A673 (cell line): ENCODE measurements around the gene GALNT9.

Source experiments
- EZH2 ChIP-seq: fragments of 200-600 bp; sonication (generic); IDR thresholded peaks from 2 replicates; pipeline ENCODE4 v1.6.1; 2017; ENCODE audit warnings: borderline replicate concordance, low read depth, mild to moderate bottlenecking, mixed read lengths, antibody characterized with exemption, low read length; ENCODE audit not compliant: poor library complexity, severe bottlenecking
- TF ChIP-seq, protein P1 (sequence below): fragments of 300-800, 200-600 bp; sonication (generic); conservative IDR thresholded peaks from 2 replicates; pipeline ENCODE4 v1.5.1; 2017; ENCODE audit warnings: low read depth, mild to moderate bottlenecking, antibody characterized with exemption, low read length, moderate library complexity, mixed read lengths

- TF ChIP-seq, protein P1, sequence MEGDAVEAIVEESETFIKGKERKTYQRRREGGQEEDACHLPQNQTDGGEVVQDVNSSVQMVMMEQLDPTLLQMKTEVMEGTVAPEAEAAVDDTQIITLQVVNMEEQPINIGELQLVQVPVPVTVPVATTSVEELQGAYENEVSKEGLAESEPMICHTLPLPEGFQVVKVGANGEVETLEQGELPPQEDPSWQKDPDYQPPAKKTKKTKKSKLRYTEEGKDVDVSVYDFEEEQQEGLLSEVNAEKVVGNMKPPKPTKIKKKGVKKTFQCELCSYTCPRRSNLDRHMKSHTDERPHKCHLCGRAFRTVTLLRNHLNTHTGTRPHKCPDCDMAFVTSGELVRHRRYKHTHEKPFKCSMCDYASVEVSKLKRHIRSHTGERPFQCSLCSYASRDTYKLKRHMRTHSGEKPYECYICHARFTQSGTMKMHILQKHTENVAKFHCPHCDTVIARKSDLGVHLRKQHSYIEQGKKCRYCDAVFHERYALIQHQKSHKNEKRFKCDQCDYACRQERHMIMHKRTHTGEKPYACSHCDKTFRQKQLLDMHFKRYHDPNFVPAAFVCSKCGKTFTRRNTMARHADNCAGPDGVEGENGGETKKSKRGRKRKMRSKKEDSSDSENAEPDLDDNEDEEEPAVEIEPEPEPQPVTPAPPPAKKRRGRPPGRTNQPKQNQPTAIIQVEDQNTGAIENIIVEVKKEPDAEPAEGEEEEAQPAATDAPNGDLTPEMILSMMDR: no peak
- no peak for TF ChIP-seq EZH2
Measured at GRCh38 chr12:132245521-132246101, 83.8 kb downstream of the GALNT9 start.
